Adipocyte (in vitro differentiated cells): Measurements from ENCODE around the gene SLC16A3.

ENCODE experiments used
- DNase-seq: peaks from one replicate; pipeline ENCODE4 v3.0.0-alpha.2; 2015; ENCODE audit warnings: low read depth
- H3K27me3 ChIP-seq: replicated peaks from 2 replicates; pipeline ENCODE4 v1.7.0; 2013; ENCODE audit warnings: mild to moderate bottlenecking, low read length, moderate library complexity; ENCODE audit not compliant: control insufficient read depth, insufficient read depth
- H3K36me3 ChIP-seq: 2 replicates; pipeline ENCODE4 v1.7.0; 2013; ENCODE audit warnings: low read length, mild to moderate bottlenecking, moderate library complexity; ENCODE audit not compliant: control insufficient read depth, insufficient read depth, severe bottlenecking
- H3K4me1 ChIP-seq: 2 replicates; pipeline ENCODE4 v1.7.0; 2013; ENCODE audit warnings: mild to moderate bottlenecking, low read length, moderate library complexity; ENCODE audit not compliant: control insufficient read depth, insufficient read depth
- H3K4me3 ChIP-seq: 2 replicates; pipeline ENCODE4 v1.7.0; 2013; ENCODE audit warnings: mild to moderate bottlenecking, low read length, moderate library complexity
- H3K9ac ChIP-seq: 2 replicates; pipeline ENCODE4 v1.7.0; 2013; ENCODE audit warnings: mild to moderate bottlenecking, low read length, moderate library complexity
- H3K9me3 ChIP-seq: 2 replicates; pipeline ENCODE4 v1.7.0; 2013; ENCODE audit warnings: mild to moderate bottlenecking, low read length, moderate library complexity; ENCODE audit not compliant: control insufficient read depth

The SLC16A3 gene

DNA sequence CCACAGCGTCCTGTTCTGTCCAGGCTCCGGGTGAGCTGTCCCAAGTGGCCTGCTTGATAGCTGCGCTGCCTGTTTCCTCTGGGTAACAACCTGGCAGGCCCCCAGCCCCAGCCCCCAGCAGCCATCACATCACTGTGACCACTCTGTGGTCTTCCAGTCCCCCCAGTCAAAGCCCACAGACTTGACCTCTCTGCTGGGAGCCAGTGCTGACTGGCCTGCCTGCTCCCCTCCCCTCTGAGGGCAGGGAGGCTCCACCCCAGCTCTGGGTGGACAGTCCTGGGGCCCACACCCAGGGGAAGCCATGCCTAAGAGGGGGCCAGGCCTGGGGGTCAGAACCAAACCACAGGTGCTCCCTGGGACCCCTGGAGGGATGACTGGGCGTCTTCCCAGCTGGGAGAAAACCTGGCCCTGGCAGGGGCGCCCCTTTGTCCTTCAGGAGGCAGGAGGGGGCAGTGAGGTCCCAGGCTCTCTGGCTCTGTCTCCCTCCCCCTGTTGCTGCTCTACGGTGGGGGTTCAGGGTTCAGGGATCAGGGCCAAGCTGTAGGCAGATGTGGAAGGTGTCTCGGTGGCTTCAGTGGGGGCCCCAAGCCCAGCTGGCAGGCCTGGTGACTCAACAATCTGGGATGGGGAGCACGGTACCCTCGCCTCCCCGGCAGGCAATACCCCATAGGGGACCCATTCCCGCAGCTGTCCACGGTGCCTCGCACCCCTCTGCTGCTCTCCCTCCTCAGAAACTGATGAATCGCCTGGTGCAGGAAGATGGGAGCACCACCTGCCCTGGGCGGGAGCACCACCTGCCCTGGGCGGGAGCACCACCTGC is 1.8 kb upstream of the SLC16A3 start:
- Histone ChIP-seq H3K9me3 (no peaks in the 10 kb centered on the region), H3K27me3 (no peaks in the 10 kb centered on the region), H3K4me3 (no peak overlapping the region), H3K36me3 (no peaks in the 10 kb centered on the region), H3K9ac (no peak overlapping the region), H3K4me1 (peaks cover 11% of the 10 kb centered on the region)
- no peak for DNase-seq

- peak overlapping the region; percentile 67 for H3K9ac ChIP-seq
- DNase-seq: no peak
- H3K4me1 ChIP-seq: peaks cover 14% of the 10 kb centered on the region
- peak overlapping the region; percentile 58 for H3K4me3 ChIP-seq
- no peaks in the 10 kb centered on the region for H3K27me3 ChIP-seq
- no peaks in the 10 kb centered on the region for H3K9me3 ChIP-seq
- no peaks in the 10 kb centered on the region for H3K36me3 ChIP-seq
Observed at GRCh38 chr17:82227629-82228277, 1.1 kb upstream of the SLC16A3 start.

GRCh38 chr17:82228278-82228841 is 482 bp upstream of the SLC16A3 start:
- H3K4me1 ChIP-seq: peaks cover 14% of the 10 kb centered on the region
- H3K9ac ChIP-seq: peak overlapping the region; percentile 67
- H3K9me3 ChIP-seq: no peaks in the 10 kb centered on the region
- H3K36me3 ChIP-seq: no peaks in the 10 kb centered on the region
- no peaks in the 10 kb centered on the region for H3K27me3 ChIP-seq
- DNase-seq: no peak
- peak overlapping the region; percentile 58 for H3K4me3 ChIP-seq

DNA sequence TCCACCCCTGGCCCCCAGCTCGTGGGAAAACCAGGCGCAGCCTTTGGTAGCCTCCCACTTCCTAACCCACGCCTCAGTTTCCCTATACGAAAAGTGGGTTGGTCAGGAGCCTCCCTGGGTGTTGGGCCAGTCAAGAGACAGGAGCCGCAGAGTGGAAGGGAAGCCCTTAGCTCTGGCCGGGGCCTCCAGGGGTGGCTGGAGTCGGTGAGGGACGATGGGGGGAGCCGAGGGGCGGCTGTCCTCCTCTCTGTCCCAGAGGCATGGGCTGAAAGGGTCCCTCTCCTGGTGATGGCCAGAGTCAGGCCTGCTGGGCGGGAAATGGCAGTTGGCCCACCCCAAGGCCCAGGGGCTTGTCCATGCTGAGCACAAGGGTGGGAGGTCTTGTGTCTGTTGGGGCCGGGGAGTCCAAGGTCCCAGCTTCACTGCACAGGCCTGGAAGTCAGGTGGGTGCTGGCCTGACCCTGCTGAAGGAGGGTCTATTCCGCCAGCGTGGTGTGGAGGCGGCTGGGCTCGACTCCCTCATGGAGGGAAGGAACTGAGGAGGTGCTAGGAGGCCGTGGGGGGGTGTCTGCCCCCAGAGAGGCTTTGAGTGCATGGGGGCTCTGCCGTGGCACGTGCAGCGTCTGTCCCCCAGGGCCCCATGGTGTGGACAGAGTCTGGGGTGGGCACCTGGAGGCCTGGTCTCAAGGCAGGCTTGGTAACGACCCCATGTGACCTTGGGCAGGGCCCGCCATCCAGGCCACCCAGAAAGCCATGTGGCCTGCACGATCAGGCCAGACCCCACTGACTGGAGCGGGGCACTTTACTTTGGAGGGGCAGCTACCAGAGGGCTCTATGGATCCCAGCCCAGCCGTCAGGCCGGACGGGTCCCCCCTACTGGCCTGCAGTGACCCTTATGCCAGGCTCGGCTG is 1.1 kb downstream of the SLC16A3 start:
- peak overlapping the region; percentile 80 for H3K4me3 ChIP-seq
- no peaks in the 10 kb centered on the region for H3K9me3 ChIP-seq
- H3K4me1 ChIP-seq: peaks cover 14% of the 10 kb centered on the region
- no peaks in the 10 kb centered on the region for H3K36me3 ChIP-seq
- DNase-seq: peak; percentile 45
- H3K27me3 ChIP-seq: no peaks in the 10 kb centered on the region
- peak overlapping the region; percentile 82 for H3K9ac ChIP-seq

DNA sequence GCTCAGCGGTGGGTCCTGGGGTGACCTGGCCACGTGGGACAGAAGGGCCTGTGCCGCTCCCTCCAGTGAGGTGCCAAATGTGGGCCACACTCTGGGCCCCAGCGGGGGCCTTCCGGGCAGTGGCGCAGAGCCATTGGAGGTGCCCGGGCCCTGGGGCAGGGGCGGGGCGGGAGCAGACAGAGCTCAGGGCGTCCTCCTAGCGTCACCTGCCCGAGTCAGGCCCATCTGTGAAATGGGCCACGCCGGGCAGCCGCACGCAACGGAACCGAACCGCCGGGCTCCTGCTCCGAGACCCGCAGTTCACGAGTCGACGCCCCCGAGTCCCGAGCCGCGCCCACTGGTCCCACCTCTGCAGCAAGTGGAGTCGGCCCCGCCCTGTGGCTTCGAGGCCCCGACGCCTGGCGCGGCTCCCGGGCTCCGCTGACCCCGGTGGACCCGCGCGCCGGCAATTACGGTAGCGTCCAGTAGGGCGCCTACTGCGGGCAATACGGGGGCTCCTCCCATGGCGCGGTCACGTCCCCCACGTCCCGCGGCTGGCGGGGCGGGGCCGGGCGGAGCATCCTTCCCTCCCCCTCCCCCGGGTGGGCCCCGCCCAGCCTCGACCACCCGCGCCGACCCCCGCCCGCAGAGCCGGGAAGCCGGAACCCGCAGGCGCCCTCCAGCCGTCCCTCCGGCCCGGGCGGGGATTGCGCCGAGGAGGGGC is 1.9 kb downstream of the SLC16A3 start:
- no peaks in the 10 kb centered on the region for H3K36me3 ChIP-seq
- no peaks in the 10 kb centered on the region for H3K9me3 ChIP-seq
- H3K9ac ChIP-seq: peak overlapping the region; percentile 92
- DNase-seq: peak; percentile 96
- H3K27me3 ChIP-seq: no peaks in the 10 kb centered on the region
- peak overlapping the region; percentile 80 for H3K4me3 ChIP-seq
- peaks cover 14% of the 10 kb centered on the region for H3K4me1 ChIP-seq

DNA sequence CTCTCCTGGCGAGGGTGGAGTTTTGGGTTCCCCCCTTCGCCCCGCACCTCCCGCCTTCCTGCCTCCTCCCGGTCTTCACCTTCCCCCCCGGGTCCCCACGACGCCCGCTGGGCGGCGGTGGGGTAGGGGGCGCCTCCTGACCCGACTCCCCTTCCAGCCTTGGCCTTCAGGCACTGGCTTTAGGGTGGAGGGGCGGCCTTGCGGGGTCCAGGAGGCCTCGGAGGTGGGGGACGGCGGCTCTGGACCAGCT is 2.4 kb downstream of the SLC16A3 start:
- H3K36me3 ChIP-seq: no peaks in the 10 kb centered on the region
- H3K4me3 ChIP-seq: peak overlapping the region; percentile 80
- H3K4me1 ChIP-seq: peaks cover 14% of the 10 kb centered on the region
- no peaks in the 10 kb centered on the region for H3K9me3 ChIP-seq
- H3K9ac ChIP-seq: peak overlapping the region; percentile 92
- DNase-seq: no peak
- H3K27me3 ChIP-seq: no peaks in the 10 kb centered on the region

- Histone ChIP-seq H3K27me3 (no peaks in the 10 kb centered on the region), H3K9ac (peak overlapping the region; percentile 92), H3K4me3 (peak overlapping the region; percentile 80), H3K36me3 (no peaks in the 10 kb centered on the region), H3K9me3 (no peaks in the 10 kb centered on the region), H3K4me1 (peaks cover 14% of the 10 kb centered on the region)
- DNase-seq: peak; percentile 74
Observed at GRCh38 chr17:82231562-82232321, 2.9 kb downstream of the SLC16A3 start.

- Histone ChIP-seq H3K27me3 (no peaks in the 10 kb centered on the region), H3K4me1 (peaks cover 14% of the 10 kb centered on the region), H3K4me3 (peak overlapping the region; percentile 80), H3K36me3 (peaks cover under 1% of the 10 kb centered on the region), H3K9ac (peak overlapping the region; percentile 92), H3K9me3 (no peaks in the 10 kb centered on the region)
- DNase-seq: no peak
Observed at GRCh38 chr17:82232322-82232820, 3.5 kb downstream of the SLC16A3 start.

GRCh38 chr17:82232876-82233785 is 4.3 kb downstream of the SLC16A3 start:
- Histone ChIP-seq H3K36me3 (peaks cover 5% of the 10 kb centered on the region), H3K4me3 (no peak overlapping the region), H3K27me3 (no peaks in the 10 kb centered on the region), H3K4me1 (peaks cover 14% of the 10 kb centered on the region), H3K9me3 (no peaks in the 10 kb centered on the region), H3K9ac (no peak overlapping the region)
- no peak for DNase-seq
